Measurements from ENCODE around the gene RUNX2.

The RUNX2 gene

GRCh38 chr6:45630314-45630713, 302.2 kb downstream of the RUNX2 start:
- Histone ChIP-seq H3K27ac (no peak overlapping the region), H3K36me3 (replicated peaks) (no peaks in the 10 kb centered on the region), H3K4me3 (ENCODE audit: low read depth, low read length) (no peak overlapping the region), H3K27me3 (replicated peaks) (no peaks in the 10 kb centered on the region)
- in situ Hi-C loops (cut with HindIII; ENCODE audit: low pct_ligation_motif_present, low sequenced_read_pairs) = no loop called here
- no peak for DNase-seq
- TF ChIP-seq CTCF (IDR thresholded peaks at IDR 0.05; ENCODE audit: low read depth, low read length, missing control alignments) = no peak

DNA sequence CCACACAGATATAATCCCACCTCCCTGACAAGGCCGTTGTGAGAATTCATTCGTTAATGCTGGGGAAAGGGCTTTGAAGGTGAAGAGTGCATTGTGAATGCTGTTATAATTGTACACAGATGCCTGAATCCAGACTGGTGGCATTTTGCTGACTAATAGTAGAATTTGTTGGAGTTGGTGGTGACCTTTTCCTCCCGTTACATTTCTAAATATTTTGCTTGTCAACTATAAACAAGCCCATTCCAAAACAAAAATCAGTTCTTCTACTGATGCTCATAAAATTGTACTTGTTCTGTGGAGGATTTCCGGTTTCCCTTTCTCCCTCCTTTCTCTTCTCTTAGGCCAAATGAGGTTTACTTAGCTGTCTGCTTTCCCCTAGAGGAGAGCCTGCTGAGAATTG, 302.7 kb downstream of the RUNX2 start:
- TF ChIP-seq CTCF (IDR thresholded peaks at IDR 0.05; ENCODE audit: low read depth, low read length, missing control alignments) = no peak
- no peaks in the 10 kb centered on the region for H3K36me3 ChIP-seq (replicated peaks)
- no peaks in the 10 kb centered on the region for H3K27me3 ChIP-seq (replicated peaks)
- no peak overlapping the region for H3K4me3 ChIP-seq (ENCODE audit: low read depth, low read length)
- in situ Hi-C loops (cut with HindIII; ENCODE audit: low pct_ligation_motif_present, low sequenced_read_pairs) = no loop called here
- DNase-seq = no peak
- H3K27ac ChIP-seq = no peak overlapping the region

DNA sequence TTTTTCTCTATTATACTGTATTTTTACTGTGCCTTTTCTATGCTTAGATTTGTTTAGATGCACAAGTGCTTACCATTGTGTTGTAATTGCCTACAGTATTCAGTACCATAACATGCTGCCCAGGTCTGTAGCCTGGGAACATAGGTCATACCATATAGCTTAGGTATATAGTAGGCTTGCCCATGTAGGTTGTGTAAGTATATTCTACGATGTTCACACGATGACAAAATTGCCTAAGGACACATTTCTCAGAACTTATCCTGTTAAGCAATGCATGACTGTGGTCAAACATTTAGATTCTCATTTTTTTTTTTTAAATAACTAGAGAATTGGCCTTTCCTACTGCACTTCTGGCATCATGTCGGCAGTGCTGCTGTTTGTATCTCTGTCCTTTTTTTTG, 303.3 kb downstream of the RUNX2 start:
- no peak for DNase-seq
- Histone ChIP-seq H3K27me3 (replicated peaks) (no peaks in the 10 kb centered on the region), H3K4me3 (ENCODE audit: low read depth, low read length) (no peak overlapping the region), H3K27ac (no peak overlapping the region), H3K36me3 (replicated peaks) (no peaks in the 10 kb centered on the region)
- in situ Hi-C loops (cut with HindIII; ENCODE audit: low pct_ligation_motif_present, low sequenced_read_pairs) = no loop called here
- no peak for TF ChIP-seq CTCF (IDR thresholded peaks at IDR 0.05; ENCODE audit: low read depth, low read length, missing control alignments)

GRCh38 chr6:45633272-45633908, 305.3 kb downstream of the RUNX2 start:
- TF ChIP-seq CTCF (IDR thresholded peaks at IDR 0.05; ENCODE audit: low read depth, low read length, missing control alignments) = no peak
- H3K27ac ChIP-seq = no peak overlapping the region
- in situ Hi-C loops (cut with HindIII; ENCODE audit: low pct_ligation_motif_present, low sequenced_read_pairs) = no loop called here

GRCh38 chr6:45634231-45634630, 306.1 kb downstream of the RUNX2 start:
- H3K36me3 ChIP-seq (replicated peaks) = no peaks in the 10 kb centered on the region
- no peak for TF ChIP-seq CTCF (IDR thresholded peaks at IDR 0.05; ENCODE audit: low read depth, low read length, missing control alignments)
- DNase-seq = no peak
- no peak overlapping the region for H3K4me3 ChIP-seq (ENCODE audit: low read depth, low read length)
- no peaks in the 10 kb centered on the region for H3K27me3 ChIP-seq (replicated peaks)
- in situ Hi-C loops (cut with HindIII; ENCODE audit: low pct_ligation_motif_present, low sequenced_read_pairs) = no loop called here
- H3K27ac ChIP-seq = no peak overlapping the region

More at GRCh38 chr6:45633272-45633908, 305.3 kb downstream of the RUNX2 start:
- no peak for DNase-seq
- Histone ChIP-seq H3K36me3 (replicated peaks) (no peaks in the 10 kb centered on the region), H3K4me3 (ENCODE audit: low read depth, low read length) (no peak overlapping the region), H3K27me3 (replicated peaks) (no peaks in the 10 kb centered on the region)

GRCh38 chr6:45635284-45635867, 307.2 kb downstream of the RUNX2 start:
- Histone ChIP-seq H3K4me3 (ENCODE audit: low read depth, low read length) (no peak overlapping the region), H3K27ac (no peak overlapping the region), H3K36me3 (replicated peaks) (no peaks in the 10 kb centered on the region), H3K27me3 (replicated peaks) (no peaks in the 10 kb centered on the region)
- in situ Hi-C loops (cut with HindIII; ENCODE audit: low pct_ligation_motif_present, low sequenced_read_pairs) = no loop called here
- DNase-seq = no peak
- no peak for TF ChIP-seq CTCF (IDR thresholded peaks at IDR 0.05; ENCODE audit: low read depth, low read length, missing control alignments)
